GM12891 (cell line): Measurements from ENCODE around the gene FOXF1.

Experiments used
- POLR2A ChIP-seq: IDR thresholded peaks from 2 replicates; pipeline ENCODE4 v1.6.1; 2011; ENCODE audit warnings: low read depth, low read length, control low read depth
- POLR2AphosphoS5 ChIP-seq: IDR thresholded peaks from 2 replicates; pipeline ENCODE4 v1.6.1; 2011; ENCODE audit warnings: low read depth, low read length, control low read depth

- TF ChIP-seq POLR2AphosphoS5 (no peak), POLR2A (no peak)
Observed at GRCh38 chr16:86508028-86508946, 2.0 kb upstream of the FOXF1 start.
